ENCODE results near the gene LAMTOR5. TPM values are rescaled to one million over a fixed set of nuclear protein-coding genes. Genes with fewer than 3 reads are reported as not detected.
A peak's percentile ranks its signal among the peaks of the same experiment; 100 is the strongest.
"Not testable (repeated sequence)": the region's sequence is repeated elsewhere in the genome, so short reads cannot be mapped to it uniquely, and the experiment has no call there.

Gene LAMTOR5
- total RNA-seq, 2 donors from 2014 or later: 104 to 132 TPM

GRCh38 chr1:110411173-110411735, 3.8 kb upstream of the LAMTOR5 start:
- no peak for DNase-seq
- peaks cover 4% of the 10 kb centered on the region for H3K4me1 ChIP-seq (ENCODE audit: control insufficient read depth, insufficient read depth, low read length)
- Mint-ChIP-seq H3K27ac (no peak overlapping the region), H3K36me3 (ENCODE audit: low read depth) (no peaks in the 10 kb centered on the region), H3K4me1 (peaks cover 16% of the 10 kb centered on the region), H3K9me3 (no peaks in the 10 kb centered on the region), H3K27me3 (ENCODE audit: insufficient read depth) (no peaks in the 10 kb centered on the region), H3K4me3 (no peak overlapping the region)
- H3K27me3 ChIP-seq (ENCODE audit: control insufficient read depth, insufficient read depth, low read length, poor library complexity, severe bottlenecking): no peaks in the 10 kb centered on the region
- H3K27ac ChIP-seq (ENCODE audit: low read depth, low read length): no peak overlapping the region
- no peak overlapping the region for H3K4me3 ChIP-seq (ENCODE audit: low read length)
- no peak overlapping the region for H3K9ac ChIP-seq (ENCODE audit: extremely low read depth, low read length, poor library complexity, severe bottlenecking)
- no peak for TF ChIP-seq CTCF (conservative IDR thresholded peaks at IDR 0.05)
- no peaks in the 10 kb centered on the region for H3K9me3 ChIP-seq (ENCODE audit: control insufficient read depth, low read length)
- 74 to 79% methylated on average over 6 to 7 of the region's 7 CpGs for WGBS, 2 experiments (ENCODE audit: insufficient coverage in 1 of 2, insufficient read length in 1 of 2)
- no peaks in the 10 kb centered on the region for H3K36me3 ChIP-seq (ENCODE audit: control insufficient read depth, insufficient read depth, low read length)

GRCh38 chr1:110409316-110409715, 1.8 kb upstream of the LAMTOR5 start:
- TF ChIP-seq CTCF (conservative IDR thresholded peaks at IDR 0.05): no peak
- 94 to 95% methylated on average over 6 of the region's 6 CpGs for WGBS, 2 experiments (ENCODE audit: insufficient coverage in 1 of 2, insufficient read length in 1 of 2)
- no peak overlapping the region for H3K27ac Mint-ChIP-seq

GRCh38 chr1:110408488-110408887, 994 bp upstream of the LAMTOR5 start:
- 91 to 92% methylated on average over 7 to 8 of the region's 8 CpGs for WGBS, 2 experiments (ENCODE audit: insufficient coverage in 1 of 2, insufficient read length in 1 of 2)

More at GRCh38 chr1:110409316-110409715, 1.8 kb upstream of the LAMTOR5 start:
- Mint-ChIP-seq H3K4me1 (peaks cover 17% of the 10 kb centered on the region), H3K27me3 (ENCODE audit: insufficient read depth) (no peaks in the 10 kb centered on the region), H3K36me3 (ENCODE audit: low read depth) (peaks cover 4% of the 10 kb centered on the region), H3K4me3 (no peak overlapping the region), H3K9me3 (no peaks in the 10 kb centered on the region)
- Histone ChIP-seq H3K27ac (ENCODE audit: low read depth, low read length) (no peak overlapping the region), H3K4me1 (ENCODE audit: control insufficient read depth, insufficient read depth, low read length) (peaks cover 4% of the 10 kb centered on the region), H3K36me3 (ENCODE audit: control insufficient read depth, insufficient read depth, low read length) (peaks cover 9% of the 10 kb centered on the region), H3K27me3 (ENCODE audit: control insufficient read depth, insufficient read depth, low read length, poor library complexity, severe bottlenecking) (no peaks in the 10 kb centered on the region), H3K9me3 (ENCODE audit: control insufficient read depth, low read length) (no peaks in the 10 kb centered on the region), H3K9ac (ENCODE audit: extremely low read depth, low read length, poor library complexity, severe bottlenecking) (no peak overlapping the region), H3K4me3 (ENCODE audit: low read length) (no peak overlapping the region)
- DNase-seq: no peak

GRCh38 chr1:110406407-110406806, 1.1 kb downstream of the LAMTOR5 start:
- Mint-ChIP-seq H3K27ac (peak overlapping the region; percentile 98), H3K4me3 (peak overlapping the region; percentile 93), H3K36me3 (ENCODE audit: low read depth) (peaks cover 20% of the 10 kb centered on the region)
- not testable (repeated sequence) for H3K27ac ChIP-seq (ENCODE audit: low read depth, low read length); H3K4me1 ChIP-seq (ENCODE audit: control insufficient read depth, insufficient read depth, low read length); H3K27me3 ChIP-seq (ENCODE audit: control insufficient read depth, insufficient read depth, low read length, poor library complexity, severe bottlenecking); H3K9me3 ChIP-seq (ENCODE audit: control insufficient read depth, low read length); H3K27me3 Mint-ChIP-seq (ENCODE audit: insufficient read depth); H3K4me1 Mint-ChIP-seq; DNase-seq; H3K9me3 Mint-ChIP-seq
- 90 to 100% methylated on average over 1 to 14 of the region's 15 CpGs for WGBS, 2 experiments (ENCODE audit: insufficient coverage in 1 of 2, insufficient read length in 1 of 2)
- peak overlapping the region; percentile 90 for H3K9ac ChIP-seq (ENCODE audit: extremely low read depth, low read length, poor library complexity, severe bottlenecking)
- peaks cover 36% of the 10 kb centered on the region for H3K36me3 ChIP-seq (ENCODE audit: control insufficient read depth, insufficient read depth, low read length)
- H3K4me3 ChIP-seq (ENCODE audit: low read length): peak overlapping the region; percentile 99

More at GRCh38 chr1:110408488-110408887, 994 bp upstream of the LAMTOR5 start:
- DNase-seq: no peak
- Mint-ChIP-seq H3K27ac (no peak overlapping the region), H3K4me3 (peak overlapping the region; percentile 93), H3K27me3 (ENCODE audit: insufficient read depth) (no peaks in the 10 kb centered on the region), H3K36me3 (ENCODE audit: low read depth) (peaks cover 11% of the 10 kb centered on the region), H3K9me3 (no peaks in the 10 kb centered on the region), H3K4me1 (peaks cover 11% of the 10 kb centered on the region)
- Histone ChIP-seq H3K27ac (ENCODE audit: low read depth, low read length) (no peak overlapping the region), H3K27me3 (ENCODE audit: control insufficient read depth, insufficient read depth, low read length, poor library complexity, severe bottlenecking) (no peaks in the 10 kb centered on the region), H3K36me3 (ENCODE audit: control insufficient read depth, insufficient read depth, low read length) (peaks cover 18% of the 10 kb centered on the region), H3K4me1 (ENCODE audit: control insufficient read depth, insufficient read depth, low read length) (peaks cover 4% of the 10 kb centered on the region), H3K4me3 (ENCODE audit: low read length) (peak overlapping the region; percentile 99), H3K9ac (ENCODE audit: extremely low read depth, low read length, poor library complexity, severe bottlenecking) (no peak overlapping the region), H3K9me3 (ENCODE audit: control insufficient read depth, low read length) (no peaks in the 10 kb centered on the region)
- no peak for TF ChIP-seq CTCF (conservative IDR thresholded peaks at IDR 0.05)

All from endodermal cell (in vitro differentiated cells).